Keratinocyte (primary cell): ENCODE results near the gene MAGEL2. TPM values are rescaled to one million over a fixed set of nuclear protein-coding genes. Genes with fewer than 3 reads are reported as not detected.

Source experiments
- DNase-seq: peaks from one replicate; pipeline ENCODE4 v3.0.0-alpha.2; 2011; ENCODE audit warnings: low read depth, missing footprints, low spot score
- FAIRE-seq: peaks from 2 replicates; lab custom pipeline; 2011; peaks lifted over from hg19 to GRCh38; lab: Jason Lieb, UNC
- H2AFZ ChIP-seq: 2 replicates; pipeline ENCODE4 v1.6.0; 2012; ENCODE audit warnings: low read length, control low read depth, inconsistent platforms; ENCODE audit not compliant: control insufficient read depth
- H3K27ac ChIP-seq: 2 replicates; pipeline ENCODE4 v1.5.1; 2011; ENCODE audit warnings: low read length; ENCODE audit not compliant: control insufficient read depth, insufficient read depth
- H3K27me3 ChIP-seq: 3 replicates; pipeline ENCODE4 v1.6.0; 2011; ENCODE audit warnings: low read length; ENCODE audit not compliant: control insufficient read depth, insufficient read depth; ENCODE audit errors: extremely low read depth
- H3K36me3 ChIP-seq, 2 experiments: 2 replicates in 1 of 2; 3 replicates in 1 of 2; pipeline ENCODE4 v1.5.1; 2011; ENCODE audit warnings: low read length in 2 of 2, mild to moderate bottlenecking in 1 of 2; ENCODE audit not compliant: control insufficient read depth in 2 of 2, insufficient read depth in 2 of 2; ENCODE audit errors: extremely low read depth in 1 of 2
- H3K4me1 ChIP-seq: 3 replicates; pipeline ENCODE4 v1.5.1; 2011; ENCODE audit warnings: low read length; ENCODE audit not compliant: control insufficient read depth, insufficient read depth; ENCODE audit errors: extremely low read depth
- H3K4me2 ChIP-seq: 3 replicates; pipeline ENCODE4 v1.6.0; 2011; ENCODE audit warnings: low read depth, low read length; ENCODE audit not compliant: control insufficient read depth, insufficient read depth; ENCODE audit errors: extremely low read depth
- H3K4me3 ChIP-seq, 3 experiments: fragments of 200-600 bp in 1 of 3; sonication (generic) in 1 of 3; 2 replicates in 2 of 3; 3 replicates in 1 of 3; pipeline ENCODE4 v1.5.1; 2011 to 2016; ENCODE audit warnings: low read length in 3 of 3, mild to moderate bottlenecking in 3 of 3, control low read depth in 2 of 3, inconsistent platforms in 1 of 3, low read depth in 1 of 3, mixed read lengths in 1 of 3, mixed run types in 1 of 3, moderate library complexity in 1 of 3; ENCODE audit not compliant: control insufficient read depth in 2 of 3, insufficient read depth in 2 of 3; ENCODE audit errors: extremely low read depth in 1 of 3
- H3K79me2 ChIP-seq: 2 replicates; pipeline ENCODE4 v1.6.0; 2012; ENCODE audit warnings: low read length; ENCODE audit not compliant: control insufficient read depth, insufficient read depth
- H3K9ac ChIP-seq: 3 replicates; pipeline ENCODE4 v1.6.0; 2011; ENCODE audit warnings: low read length; ENCODE audit not compliant: control insufficient read depth, insufficient read depth; ENCODE audit errors: extremely low read depth
- H3K9me1 ChIP-seq: 3 replicates; pipeline ENCODE4 v1.6.0; 2011; ENCODE audit warnings: low read length; ENCODE audit not compliant: control insufficient read depth, insufficient read depth; ENCODE audit errors: extremely low read depth
- H3K9me3 ChIP-seq: 2 replicates; pipeline ENCODE4 v1.5.1; 2012; ENCODE audit warnings: low read depth, low read length; ENCODE audit not compliant: control insufficient read depth
- H4K20me1 ChIP-seq: 3 replicates; pipeline ENCODE4 v1.6.0; 2011; ENCODE audit warnings: low read length; ENCODE audit not compliant: control insufficient read depth, insufficient read depth; ENCODE audit errors: extremely low read depth
- EZH2 ChIP-seq: IDR thresholded peaks from one replicate; pipeline ENCODE4 v1.6.1; 2012; ENCODE audit warnings: inconsistent platforms, mild to moderate bottlenecking, low read length, moderate library complexity
- dilution Hi-C: fragments of 300-500 bp; cut with MboI; formaldehyde crosslinking; loops from one replicate; pipeline ENCODE4 v1.7.0; 2020; ENCODE audit warnings: low sequenced_read_pairs; ENCODE audit not compliant: extremely low pct_ligation_motif_present
- polyA plus RNA-seq, 5 experiments: library from polyadenylated mRNA; depleted of rRNA in 3 of 5; stranded (reverse) in 3 of 5; stranded (forward) in 1 of 5; unstranded in 1 of 5; fragments of >200 nt; gene quantifications; 1 replicate in 1 of 5; 2 replicates in 3 of 5; 3 replicates in 1 of 5; pipeline versions ENCODE4 v1.2.1 to v1.2.3, GENCODE V29; 2011 to 2012; ENCODE audit warnings: missing spikeins in 2 of 5, low read depth in 1 of 5, low replicate concordance in 1 of 5
- TF ChIP-seq, protein P1 (sequence below), 3 experiments: IDR thresholded peaks in 1 of 3; conservative IDR thresholded peaks in 1 of 3; optimal IDR thresholded peaks in 1 of 3; 2 replicates in 2 of 3; 3 replicates in 1 of 3; pipeline versions ENCODE3 to v1.5.1; 2011; ENCODE audit warnings: low read length in 3 of 3, mild to moderate bottlenecking in 3 of 3, moderate library complexity in 2 of 3, control low read depth in 1 of 3, inconsistent platforms in 1 of 3; ENCODE audit not compliant: insufficient read depth in 2 of 3; ENCODE audit errors: extremely low read depth in 1 of 3

The MAGEL2 gene
- polyA plus RNA-seq, 1 donor (not counting 4 experiments of a cell fraction or from before 2014, with no cell fraction given), result not detected

DNA sequence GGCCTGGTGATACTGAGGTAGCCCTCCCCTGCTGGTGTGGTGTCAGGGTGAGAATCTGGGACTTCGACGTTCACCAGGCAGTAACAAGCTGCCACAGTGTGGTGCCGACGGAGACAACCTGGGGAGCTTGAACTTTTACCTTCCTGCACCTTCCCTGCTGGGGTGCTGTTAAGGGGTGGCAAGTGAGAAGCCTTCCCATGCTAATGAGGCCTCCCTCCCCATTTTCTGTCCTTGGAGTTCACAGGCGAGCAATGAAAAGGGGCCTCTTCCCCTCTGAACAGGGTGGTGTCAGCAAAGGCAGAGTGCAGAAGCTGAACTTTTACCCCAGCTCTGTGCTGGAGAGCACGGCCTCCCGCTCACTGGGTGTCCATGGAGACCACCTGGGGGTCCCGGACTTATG, 13.5 kb downstream of the MAGEL2 start:
- TF ChIP-seq EZH2, result no peak
- TF ChIP-seq, protein P1, sequence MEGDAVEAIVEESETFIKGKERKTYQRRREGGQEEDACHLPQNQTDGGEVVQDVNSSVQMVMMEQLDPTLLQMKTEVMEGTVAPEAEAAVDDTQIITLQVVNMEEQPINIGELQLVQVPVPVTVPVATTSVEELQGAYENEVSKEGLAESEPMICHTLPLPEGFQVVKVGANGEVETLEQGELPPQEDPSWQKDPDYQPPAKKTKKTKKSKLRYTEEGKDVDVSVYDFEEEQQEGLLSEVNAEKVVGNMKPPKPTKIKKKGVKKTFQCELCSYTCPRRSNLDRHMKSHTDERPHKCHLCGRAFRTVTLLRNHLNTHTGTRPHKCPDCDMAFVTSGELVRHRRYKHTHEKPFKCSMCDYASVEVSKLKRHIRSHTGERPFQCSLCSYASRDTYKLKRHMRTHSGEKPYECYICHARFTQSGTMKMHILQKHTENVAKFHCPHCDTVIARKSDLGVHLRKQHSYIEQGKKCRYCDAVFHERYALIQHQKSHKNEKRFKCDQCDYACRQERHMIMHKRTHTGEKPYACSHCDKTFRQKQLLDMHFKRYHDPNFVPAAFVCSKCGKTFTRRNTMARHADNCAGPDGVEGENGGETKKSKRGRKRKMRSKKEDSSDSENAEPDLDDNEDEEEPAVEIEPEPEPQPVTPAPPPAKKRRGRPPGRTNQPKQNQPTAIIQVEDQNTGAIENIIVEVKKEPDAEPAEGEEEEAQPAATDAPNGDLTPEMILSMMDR (optimal IDR thresholded peaks at IDR 0.05 in 1 of 3, IDR thresholded peaks at IDR 0.05 in 1 of 3, conservative IDR thresholded peaks at IDR 0.05 in 1 of 3; ENCODE audit: extremely low read depth in 1 of 3, insufficient read depth in 2 of 3, low read length in 3 of 3), result no peak

DNA sequence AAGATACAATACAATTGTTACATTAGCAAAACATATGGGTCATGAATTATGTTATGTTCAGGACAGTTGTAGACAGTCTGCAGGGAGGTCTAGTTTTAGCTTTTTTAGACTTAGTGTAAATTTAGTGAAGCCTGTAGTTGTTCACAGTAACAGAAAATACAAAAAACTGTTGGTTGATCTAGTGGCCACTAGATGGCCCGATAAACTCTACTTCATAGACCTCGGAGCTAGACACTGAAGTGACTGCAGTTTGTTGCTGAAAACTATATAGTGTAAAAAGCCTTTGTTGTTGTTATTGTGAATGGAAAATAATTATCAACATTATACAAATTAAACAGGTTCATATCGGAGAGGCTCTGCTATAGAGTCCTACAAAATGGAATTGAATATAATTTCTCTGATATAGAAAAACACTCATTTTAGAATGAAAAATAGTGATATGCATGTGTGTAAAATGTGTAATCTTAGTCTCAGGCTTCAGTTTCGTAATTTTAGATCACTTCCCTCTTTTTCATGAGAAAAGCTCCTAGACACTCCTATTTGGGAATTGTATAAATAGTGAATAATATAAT, 18.3 kb downstream of the MAGEL2 start:
- Histone ChIP-seq H3K27me3 (no peaks in the 10 kb centered on the region), H3K27ac (no peak overlapping the region), H3K4me2 (no peak overlapping the region), H3K4me3 (no peak overlapping the region), H3K9ac (no peak overlapping the region), H3K9me3 (peaks cover 4% of the 10 kb centered on the region), H3K4me1 (no peaks in the 10 kb centered on the region), H2AFZ (no peak overlapping the region), H3K36me3 (no peaks in the 10 kb centered on the region), H3K79me2 (no peaks in the 10 kb centered on the region), H4K20me1 (no peaks in the 10 kb centered on the region), H3K9me1 (no peaks in the 10 kb centered on the region)
- FAIRE-seq, result no peak
- TF ChIP-seq, protein P1 (optimal IDR thresholded peaks at IDR 0.05 in 1 of 3, IDR thresholded peaks at IDR 0.05 in 1 of 3, conservative IDR thresholded peaks at IDR 0.05 in 1 of 3; ENCODE audit: extremely low read depth in 1 of 3, insufficient read depth in 2 of 3, low read length in 3 of 3), result peak in 2 of 3 experiments; percentile 13 to 45
- TF ChIP-seq EZH2, result no peak
- dilution Hi-C loops, result no loop called here
- DNase-seq, result no peak

More for the DNA sequence above, 13.5 kb downstream of the MAGEL2 start:
- H3K4me3 ChIP-seq, result no peak overlapping the region
- H2AFZ ChIP-seq, result no peak overlapping the region
- FAIRE-seq, result no peak
- no peak overlapping the region for H3K9ac ChIP-seq
- H3K4me1 ChIP-seq, result no peaks in the 10 kb centered on the region
- no peaks in the 10 kb centered on the region for H4K20me1 ChIP-seq
- no peaks in the 10 kb centered on the region for H3K36me3 ChIP-seq
- peaks cover 6% of the 10 kb centered on the region for H3K9me3 ChIP-seq
- no peak for DNase-seq
- no peaks in the 10 kb centered on the region for H3K9me1 ChIP-seq
- no peaks in the 10 kb centered on the region for H3K79me2 ChIP-seq
- dilution Hi-C loops, result no loop called here
- H3K27me3 ChIP-seq, result no peaks in the 10 kb centered on the region
- H3K4me2 ChIP-seq, result no peak overlapping the region
- H3K27ac ChIP-seq, result no peak overlapping the region
